ENCODE results near the gene KRT74.

DNA sequence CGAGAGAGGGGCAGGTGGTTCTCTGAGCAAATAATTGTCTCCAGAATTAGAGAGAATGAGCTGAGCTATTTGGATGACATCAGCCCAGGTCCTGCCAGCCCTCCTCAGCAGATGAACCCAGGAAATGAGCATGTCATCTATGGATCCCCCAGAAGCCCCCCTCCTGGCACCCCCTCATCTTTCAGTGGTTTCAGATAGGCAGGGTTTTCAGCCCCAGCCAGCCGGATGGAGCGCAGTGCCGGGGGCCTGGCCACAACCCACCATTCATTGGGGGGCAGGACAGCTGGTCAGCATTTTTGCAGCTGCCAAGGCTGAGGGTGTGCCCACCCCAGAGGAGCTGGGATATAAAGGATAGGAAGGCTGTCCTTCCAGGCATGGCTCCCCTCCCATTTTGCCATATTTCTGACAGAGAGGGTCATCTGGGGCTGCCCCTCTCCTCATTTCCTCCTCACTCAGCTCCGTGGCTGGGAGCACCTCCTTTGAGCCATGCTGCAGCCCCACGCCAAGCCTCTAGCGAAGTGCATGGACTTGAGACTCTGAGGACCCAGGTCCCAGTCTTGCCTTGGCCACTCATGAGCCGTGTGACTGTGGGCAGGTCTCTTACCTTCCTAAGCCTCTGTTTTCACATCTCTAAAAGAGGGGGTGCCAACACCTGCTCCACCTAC is 14.7 kb downstream of the KRT74 start:
- TF ChIP-seq GATA2 (IDR thresholded peaks at IDR 0.05; ENCODE audit: low read depth, low read length) (no peak), GATA3 (IDR thresholded peaks at IDR 0.05; ENCODE audit: low read depth, low read length) (no peak)
